CD4-positive, alpha-beta T cell (primary cell): ENCODE data around the gene SCARB1. TPM values are rescaled to one million over a fixed set of nuclear protein-coding genes. Genes with fewer than 3 reads are reported as not detected.

Experiments used
- ATAC-seq: fragments of 200-7000 bp; cut with Tn5 transposase; one replicate; pipeline ENCODE4 v1.10.0; 2022; ENCODE audit warnings: mild to moderate bottlenecking; ENCODE audit not compliant: poor library complexity
- CTCF ChIA-PET: fragments of 350-600 bp; sonication (Branson Sonifier 250); formaldehyde crosslinking; loops from one replicate; lab custom pipeline; 2021; ENCODE audit warnings: antibody characterized with exemption, inconsistent platforms; lab: Charles Lee
- POLR2A ChIA-PET: fragments of 350-600 bp; sonication (Branson Sonifier 250); formaldehyde crosslinking; loops from one replicate; lab custom pipeline; 2021; ENCODE audit warnings: antibody characterized with exemption, inconsistent platforms; lab: Charles Lee
- DNase-seq, 14 experiments: peaks; one replicate each; pipeline ENCODE4 v3.0.0-alpha.2; 2013 to 2020; ENCODE audit warnings: mixed read lengths in 2 of 14
- H3K27ac ChIP-seq, 2 donors: one replicate each; pipeline versions ENCODE4 v1.5.1 to v1.7.0; 2013; ENCODE audit warnings: low read length in 2 of 2, low read depth in 1 of 2, mild to moderate bottlenecking in 1 of 2
- H3K27me3 ChIP-seq, 2 experiments: 1 replicate in 1 of 2; 2 replicates in 1 of 2; pipeline versions ENCODE4 v1.6.1 to v1.7.0; 2013; ENCODE audit warnings: low read length in 2 of 2, control low read depth in 1 of 2, mild to moderate bottlenecking in 1 of 2, moderate library complexity in 1 of 2; ENCODE audit not compliant: insufficient read depth in 2 of 2, control insufficient read depth in 1 of 2
- H3K36me3 ChIP-seq: one replicate; pipeline ENCODE4 v1.6.1; 2013; ENCODE audit warnings: low read length, control low read depth; ENCODE audit not compliant: insufficient read depth
- H3K4me1 ChIP-seq: one replicate; pipeline ENCODE4 v1.6.1; 2013; ENCODE audit warnings: low read length, control low read depth; ENCODE audit not compliant: insufficient read depth
- H3K4me3 ChIP-seq: one replicate; pipeline ENCODE4 v1.5.1; 2013; ENCODE audit warnings: mild to moderate bottlenecking, low read length, moderate library complexity
- H3K9me3 ChIP-seq, 2 experiments: 1 replicate in 1 of 2; 2 replicates in 1 of 2; pipeline versions ENCODE4 v1.6.1 to v1.7.0; 2013; ENCODE audit warnings: low read length in 2 of 2, mild to moderate bottlenecking in 2 of 2, control low read depth in 1 of 2, moderate library complexity in 1 of 2; ENCODE audit not compliant: control insufficient read depth in 1 of 2, insufficient read depth in 1 of 2
- H3K27ac Mint-ChIP-seq: one replicate; pipeline ENCODE4 v1.8.0; 2020; ENCODE audit warnings: mixed read lengths
- H3K27me3 Mint-ChIP-seq: one replicate; pipeline ENCODE4 v1.8.0; 2021; ENCODE audit warnings: mixed read lengths
- H3K36me3 Mint-ChIP-seq: one replicate; pipeline ENCODE4 v1.8.0; 2021; ENCODE audit warnings: low read depth, mixed read lengths
- H3K4me1 Mint-ChIP-seq: one replicate; pipeline ENCODE4 v1.8.0; 2021; ENCODE audit warnings: low read depth, mixed read lengths
- H3K4me3 Mint-ChIP-seq: one replicate; pipeline ENCODE4 v1.8.0; 2020; ENCODE audit warnings: mild to moderate bottlenecking, mixed read lengths
- H3K9me3 Mint-ChIP-seq: one replicate; pipeline ENCODE4 v1.8.0; 2020; ENCODE audit warnings: mixed read lengths
- intact Hi-C, 2 experiments: fragments of 100-400 bp; cut with DNase I in 1 of 2; cut with micrococcal nuclease in 1 of 2; formaldehyde crosslinking; loops; one replicate each; pipeline versions ENCODE4 v1.15.1 to v1.9.0; 2023 to 2025; cut with DNase I, micrococcal nuclease
- total RNA-seq, 174 experiments: library from RNA in 2 of 174; stranded (reverse) in 2 of 174; gene quantifications; one replicate each; pipeline ENCODE4 v1.2.3 and lab custom pipeline; 2021 to 2026
- TF ChIP-seq, protein P1 (sequence below): fragments of 200-600 bp; IDR thresholded peaks from one replicate; pipeline ENCODE4 v1.8.0; 2022; ENCODE audit warnings: antibody characterized with exemption, mild to moderate bottlenecking

SCARB1 gene
- total RNA-seq, 2 experiments from 2014 or later: 2.3 to 3.7 TPM

DNA sequence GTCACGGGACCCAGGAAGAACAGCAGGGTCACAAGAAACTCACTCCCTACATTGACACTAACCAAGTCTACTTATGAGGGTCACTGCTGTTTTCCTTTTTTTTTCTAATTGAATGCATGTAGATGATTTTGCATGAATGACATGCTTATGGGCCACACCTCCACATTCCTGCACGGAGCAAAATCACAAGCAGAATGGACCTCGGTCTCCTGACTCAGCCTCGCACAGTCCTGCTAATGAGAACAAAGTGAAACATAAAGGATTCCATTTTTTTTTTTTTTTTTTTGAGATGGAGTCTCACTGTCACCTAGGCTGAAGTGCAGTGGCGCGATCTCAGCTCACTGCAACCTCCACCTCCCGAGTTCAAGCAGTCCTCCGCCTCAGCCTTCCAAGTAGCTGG is 12.3 kb downstream of the SCARB1 start:
- Mint-ChIP-seq H3K27me3 (no peaks in the 10 kb centered on the region), H3K36me3 (no peaks in the 10 kb centered on the region), H3K4me1 (no peaks in the 10 kb centered on the region), H3K27ac (no peak overlapping the region), H3K9me3 (no peaks in the 10 kb centered on the region), H3K4me3 (no peak overlapping the region)
- POLR2A ChIA-PET: no interaction called here
- H3K9me3 ChIP-seq: no peaks in the 10 kb centered on the region
- no peak overlapping the region for H3K27ac ChIP-seq
- intact Hi-C loops: no loop called here
- TF ChIP-seq, protein P1, sequence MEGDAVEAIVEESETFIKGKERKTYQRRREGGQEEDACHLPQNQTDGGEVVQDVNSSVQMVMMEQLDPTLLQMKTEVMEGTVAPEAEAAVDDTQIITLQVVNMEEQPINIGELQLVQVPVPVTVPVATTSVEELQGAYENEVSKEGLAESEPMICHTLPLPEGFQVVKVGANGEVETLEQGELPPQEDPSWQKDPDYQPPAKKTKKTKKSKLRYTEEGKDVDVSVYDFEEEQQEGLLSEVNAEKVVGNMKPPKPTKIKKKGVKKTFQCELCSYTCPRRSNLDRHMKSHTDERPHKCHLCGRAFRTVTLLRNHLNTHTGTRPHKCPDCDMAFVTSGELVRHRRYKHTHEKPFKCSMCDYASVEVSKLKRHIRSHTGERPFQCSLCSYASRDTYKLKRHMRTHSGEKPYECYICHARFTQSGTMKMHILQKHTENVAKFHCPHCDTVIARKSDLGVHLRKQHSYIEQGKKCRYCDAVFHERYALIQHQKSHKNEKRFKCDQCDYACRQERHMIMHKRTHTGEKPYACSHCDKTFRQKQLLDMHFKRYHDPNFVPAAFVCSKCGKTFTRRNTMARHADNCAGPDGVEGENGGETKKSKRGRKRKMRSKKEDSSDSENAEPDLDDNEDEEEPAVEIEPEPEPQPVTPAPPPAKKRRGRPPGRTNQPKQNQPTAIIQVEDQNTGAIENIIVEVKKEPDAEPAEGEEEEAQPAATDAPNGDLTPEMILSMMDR: no peak
- DNase-seq: no peak
- no peaks in the 10 kb centered on the region for H3K27me3 ChIP-seq
- no peak for ATAC-seq
- H3K36me3 ChIP-seq: no peaks in the 10 kb centered on the region
- CTCF ChIA-PET: no interaction called here
- peaks cover 6% of the 10 kb centered on the region for H3K4me1 ChIP-seq
- H3K4me3 ChIP-seq: no peak overlapping the region

DNA sequence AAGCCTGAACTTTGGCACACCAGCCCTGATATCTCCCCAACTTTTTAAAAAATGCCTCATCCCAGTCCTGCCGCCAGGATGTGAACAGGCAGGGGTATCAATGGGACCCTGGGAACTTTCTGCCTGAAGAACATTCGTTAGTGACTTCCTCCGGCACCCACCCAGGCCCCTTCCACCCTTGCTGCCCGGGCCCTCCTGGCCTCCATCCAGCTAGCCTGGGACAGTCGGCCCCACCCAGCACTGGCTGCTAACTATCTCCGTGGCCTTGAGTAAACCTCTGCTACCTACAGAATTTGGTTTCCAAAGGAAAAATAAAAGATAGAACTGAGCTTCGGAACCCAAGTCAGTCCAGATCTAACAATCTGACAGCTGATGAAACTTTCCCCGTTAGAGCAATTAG is 14.3 kb downstream of the SCARB1 start:
- ATAC-seq (no peak), DNase-seq (no peak)
- no peaks in the 10 kb centered on the region for H3K36me3 Mint-ChIP-seq
- no peaks in the 10 kb centered on the region for H3K4me1 Mint-ChIP-seq
- Histone ChIP-seq H3K9me3 (no peaks in the 10 kb centered on the region), H3K27ac (no peak overlapping the region), H3K27me3 (no peaks in the 10 kb centered on the region), H3K4me3 (no peak overlapping the region), H3K36me3 (no peaks in the 10 kb centered on the region), H3K4me1 (peaks cover 6% of the 10 kb centered on the region)
- no peak overlapping the region for H3K27ac Mint-ChIP-seq
- intact Hi-C loops: no loop called here
- TF ChIP-seq, protein P1: no peak
- CTCF ChIA-PET: no interaction called here
- no peaks in the 10 kb centered on the region for H3K9me3 Mint-ChIP-seq
- no peak overlapping the region for H3K4me3 Mint-ChIP-seq
- no peaks in the 10 kb centered on the region for H3K27me3 Mint-ChIP-seq
- POLR2A ChIA-PET: no interaction called here

DNA sequence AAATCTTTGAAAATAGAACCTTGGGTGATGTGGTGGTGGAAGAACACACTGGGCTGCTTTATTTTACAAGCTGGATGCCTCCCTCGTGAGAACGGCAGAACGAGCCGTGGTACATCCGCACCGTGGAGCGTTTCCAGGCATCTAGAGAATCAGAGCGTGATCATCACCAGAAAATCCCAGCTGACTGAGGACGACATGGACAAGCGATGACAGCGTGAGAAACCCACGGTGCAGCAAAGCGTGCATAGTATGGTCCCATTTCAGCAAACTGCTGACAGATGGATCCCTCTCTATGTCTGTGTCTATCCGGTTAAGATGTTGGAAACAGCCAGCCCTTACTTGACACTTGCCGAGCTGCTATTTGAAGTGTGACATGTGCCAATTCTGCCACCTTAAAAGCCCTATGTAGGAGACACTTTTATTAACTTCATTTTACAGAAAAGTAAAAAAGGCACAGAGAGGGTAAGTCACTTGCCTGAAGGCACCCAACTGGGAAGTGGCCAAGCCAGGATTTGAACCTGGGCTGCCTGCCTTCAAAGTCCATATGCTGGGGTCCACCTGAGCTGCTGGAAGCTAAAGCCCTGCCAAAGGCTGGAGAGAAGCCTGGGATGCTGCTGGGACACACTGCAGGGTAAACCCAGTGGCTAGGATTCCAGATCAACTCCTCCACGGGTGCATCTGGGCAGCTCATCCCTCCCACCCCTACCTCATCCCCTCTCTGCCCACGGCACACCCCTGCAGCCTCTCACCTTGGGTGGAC is 14.9 kb downstream of the SCARB1 start:
- H3K4me1 Mint-ChIP-seq: no peaks in the 10 kb centered on the region
- TF ChIP-seq, protein P1: no peak
- Histone ChIP-seq H3K27ac (no peak overlapping the region), H3K4me1 (peaks cover 6% of the 10 kb centered on the region), H3K36me3 (no peaks in the 10 kb centered on the region), H3K4me3 (no peak overlapping the region), H3K9me3 (no peaks in the 10 kb centered on the region), H3K27me3 (no peaks in the 10 kb centered on the region)
- no peak for DNase-seq
- ChIA-PET CTCF (no interaction called here), POLR2A (no interaction called here)
- H3K27me3 Mint-ChIP-seq: no peaks in the 10 kb centered on the region
- H3K27ac Mint-ChIP-seq: no peak overlapping the region
- intact Hi-C loops: no loop called here
- no peak for ATAC-seq
- no peak overlapping the region for H3K4me3 Mint-ChIP-seq
- H3K9me3 Mint-ChIP-seq: no peaks in the 10 kb centered on the region
- no peaks in the 10 kb centered on the region for H3K36me3 Mint-ChIP-seq
